H1 (cell line): Measurements from ENCODE around the gene NEDD4L. TPM values are rescaled to one million over a fixed set of nuclear protein-coding genes. Genes with fewer than 3 reads are reported as not detected.
A peak's percentile ranks its signal among the peaks of the same experiment; 100 is the strongest.

Experiments
- CTCF ChIA-PET: fragments of 300-600 bp; sonication (Branson Sonifier 250); formaldehyde crosslinking; loops from one replicate; lab custom pipeline; 2021; ENCODE audit not compliant: partially characterized antibody; lab: Charles Lee
- POLR2A ChIA-PET: fragments of 300-600 bp; sonication (Branson Sonifier 250); formaldehyde crosslinking; loops from one replicate; lab custom pipeline; 2021; ENCODE audit warnings: inconsistent platforms; ENCODE audit not compliant: partially characterized antibody; lab: Charles Lee
- DNase-seq, 2 experiments: peaks; one replicate each; pipeline versions ENCODE4 v3.0.0 to v3.0.0-alpha.2; 2010 to 2022; ENCODE audit warnings: low spot score in 2 of 2, low read depth in 1 of 2, mixed read lengths in 1 of 2
- FAIRE-seq: peaks from 2 replicates; lab custom pipeline; 2011; peaks lifted over from hg19 to GRCh38; lab: Jason Lieb, UNC
- H2AFZ ChIP-seq: 2 replicates; pipeline ENCODE4 v1.8.1; 2012; ENCODE audit warnings: low read length, inconsistent platforms
- H2AK5ac ChIP-seq: 2 replicates; pipeline ENCODE4 v1.6.1; 2013; ENCODE audit warnings: low read depth, low read length
- H2BK120ac ChIP-seq: replicated peaks from 2 replicates; pipeline ENCODE3; 2013; ENCODE audit warnings: low read depth, low read length, inconsistent platforms
- H2BK12ac ChIP-seq: 2 replicates; pipeline ENCODE4 v1.6.1; 2013; ENCODE audit warnings: low read depth, low read length
- H2BK15ac ChIP-seq: 2 replicates; pipeline ENCODE4 v1.6.1; 2013; ENCODE audit warnings: low read length
- H2BK20ac ChIP-seq: 2 replicates; pipeline ENCODE4 v1.6.1; 2013; ENCODE audit warnings: low read length
- H2BK5ac ChIP-seq: 2 replicates; pipeline ENCODE4 v1.6.1; 2013; ENCODE audit warnings: low read depth, low read length
- H3K14ac ChIP-seq: 2 replicates; pipeline ENCODE4 v1.6.1; 2013; ENCODE audit warnings: inconsistent platforms; ENCODE audit not compliant: insufficient read length
- H3K18ac ChIP-seq: 2 replicates; pipeline ENCODE4 v1.6.1; 2013; ENCODE audit warnings: low read length; ENCODE audit errors: extremely low read depth
- H3K23ac ChIP-seq: 2 replicates; pipeline ENCODE4 v1.6.1; 2013; ENCODE audit warnings: inconsistent platforms; ENCODE audit not compliant: insufficient read length
- H3K23me2 ChIP-seq: 2 replicates; pipeline ENCODE4 v1.6.1; 2013; ENCODE audit warnings: low read depth, low read length
- H3K27ac ChIP-seq: 2 replicates; pipeline ENCODE4 v1.6.1; 2011; ENCODE audit warnings: low read depth, low read length, inconsistent platforms
- H3K27me3 ChIP-seq, 4 experiments: replicated peaks in 1 of 4; 1 replicate in 1 of 4; 2 replicates in 3 of 4; pipeline versions ENCODE4 v1.6.1 to v1.8.1; 2011 to 2013; ENCODE audit warnings: low read length in 3 of 4, mild to moderate bottlenecking in 3 of 4, inconsistent platforms in 2 of 4, mixed read lengths in 2 of 4, moderate library complexity in 1 of 4; ENCODE audit not compliant: control insufficient read depth in 3 of 4, insufficient read depth in 3 of 4; ENCODE audit errors: extremely low read depth in 1 of 4
- H3K36me3 ChIP-seq, 4 experiments: 2 replicates each; pipeline versions ENCODE4 v1.6.1 to v1.8.1; 2011 to 2013; ENCODE audit warnings: mild to moderate bottlenecking in 4 of 4, low read length in 3 of 4, moderate library complexity in 2 of 4, control low read depth in 1 of 4, inconsistent platforms in 1 of 4; ENCODE audit not compliant: insufficient read depth in 4 of 4, control insufficient read depth in 2 of 4
- H3K4ac ChIP-seq: replicated peaks from 2 replicates; pipeline ENCODE3; 2013; ENCODE audit warnings: low read length, low read depth, mixed read lengths, inconsistent platforms; ENCODE audit not compliant: insufficient read length
- H3K4me1 ChIP-seq, 4 experiments: replicated peaks in 1 of 4; 1 replicate in 1 of 4; 2 replicates in 3 of 4; pipeline versions ENCODE4 v1.6.1 to v1.8.1; 2011 to 2013; ENCODE audit warnings: low read length in 3 of 4, inconsistent platforms in 2 of 4, mixed read lengths in 1 of 4; ENCODE audit not compliant: insufficient read depth in 4 of 4, control insufficient read depth in 3 of 4
- H3K4me2 ChIP-seq, 2 experiments: 2 replicates each; pipeline versions ENCODE4 v1.6.1 to v1.8.1; 2011 to 2013; ENCODE audit warnings: low read depth in 2 of 2, low read length in 2 of 2, control low read depth in 1 of 2, inconsistent platforms in 1 of 2, mild to moderate bottlenecking in 1 of 2; ENCODE audit not compliant: insufficient read depth in 1 of 2
- H3K4me3 ChIP-seq, 4 experiments: fragments of 200-600, 300-600 bp in 1 of 4; sonication (generic), shearing (Covaris generic), sonication (Bioruptor Twin) in 1 of 4; 2 replicates each; pipeline versions ENCODE4 v1.5.1 to v1.8.1; 2011 to 2016; ENCODE audit warnings: low read length in 4 of 4, low read depth in 3 of 4, control low read depth in 2 of 4, inconsistent platforms in 2 of 4, mild to moderate bottlenecking in 2 of 4, mixed read lengths in 1 of 4, moderate library complexity in 1 of 4; ENCODE audit not compliant: insufficient read depth in 2 of 4; ENCODE audit errors: extremely low read depth in 1 of 4
- H3K56ac ChIP-seq: replicated peaks from 2 replicates; pipeline ENCODE3; 2013; ENCODE audit warnings: low read depth, mild to moderate bottlenecking, mixed read lengths, low read length, inconsistent platforms; ENCODE audit not compliant: insufficient read length
- H3K79me1 ChIP-seq: 2 replicates; pipeline ENCODE4 v1.6.1; 2013; ENCODE audit warnings: low read depth, low read length, control low read depth
- H3K79me2 ChIP-seq, 2 experiments: 2 replicates each; pipeline versions ENCODE4 v1.6.1 to v1.8.1; 2012 to 2013; ENCODE audit warnings: low read length in 2 of 2, mild to moderate bottlenecking in 2 of 2, inconsistent platforms in 1 of 2; ENCODE audit not compliant: insufficient read depth in 2 of 2, control insufficient read depth in 1 of 2
- H3K9ac ChIP-seq, 4 experiments: replicated peaks in 1 of 4; 1 replicate in 1 of 4; 2 replicates in 3 of 4; pipeline versions ENCODE4 v1.6.1 to v1.8.1; 2011 to 2013; ENCODE audit warnings: low read depth in 3 of 4, low read length in 3 of 4, control low read depth in 2 of 4, mild to moderate bottlenecking in 2 of 4, moderate library complexity in 2 of 4, inconsistent platforms in 1 of 4; ENCODE audit errors: extremely low read depth in 1 of 4
- H3K9me3 ChIP-seq, 2 experiments: 2 replicates each; pipeline versions ENCODE4 v1.6.1 to v1.8.1; 2012 to 2013; ENCODE audit warnings: mild to moderate bottlenecking in 2 of 2, moderate library complexity in 2 of 2, control low read depth in 1 of 2, inconsistent platforms in 1 of 2, low read depth in 1 of 2, low read length in 1 of 2, mixed read lengths in 1 of 2; ENCODE audit not compliant: insufficient read depth in 2 of 2
- H4K20me1 ChIP-seq, 2 experiments: replicated peaks in 1 of 2; 2 replicates each; pipeline versions ENCODE3 to v1.8.1; 2011 to 2013; ENCODE audit warnings: inconsistent platforms in 2 of 2, low read length in 2 of 2, mild to moderate bottlenecking in 1 of 2; ENCODE audit not compliant: insufficient read depth in 2 of 2, control insufficient read depth in 1 of 2
- H4K5ac ChIP-seq: 2 replicates; pipeline ENCODE4 v1.6.1; 2013; ENCODE audit warnings: low read length, low read depth, mixed read lengths, inconsistent platforms; ENCODE audit not compliant: insufficient read length
- H4K8ac ChIP-seq: 2 replicates; pipeline ENCODE4 v1.8.0; 2013; ENCODE audit warnings: mild to moderate bottlenecking, moderate library complexity, low read length, inconsistent platforms; ENCODE audit not compliant: insufficient read depth; ENCODE audit errors: extremely low read depth
- H4K91ac ChIP-seq: replicated peaks from 2 replicates; pipeline ENCODE3; 2013; ENCODE audit warnings: low read length, mixed read lengths, inconsistent platforms; ENCODE audit not compliant: insufficient read length
- SIN3A ChIP-seq, 2 experiments: IDR thresholded peaks in 1 of 2; conservative IDR thresholded peaks in 1 of 2; 2 replicates each; pipeline ENCODE4 v1.6.1; 2011 to 2012; ENCODE audit warnings: low read length in 2 of 2, improper control_type of control experiment in 1 of 2, low read depth in 1 of 2, mild to moderate bottlenecking in 1 of 2
- WGBS, 2 experiments: shearing (Covaris generic) in 1 of 2; methylation state at CpG; one replicate each; pipeline versions ENCODE4 v1.1.6 to v1.1.7; 2013 to 2015; ENCODE audit warnings: low lambda C conversion rate in 2 of 2, mixed read lengths in 2 of 2, inconsistent platforms in 1 of 2, low coverage in 1 of 2, missing lambda C conversion rate in 1 of 2; ENCODE audit not compliant: insufficient replicate concordance in 2 of 2, insufficient coverage in 1 of 2, insufficient read length in 1 of 2; ENCODE audit errors: extremely low coverage in 1 of 2, missing lambda C conversion rate in 1 of 2; 5-methylcytosine and 5-hydroxymethylcytosine counted together
- polyA plus RNA-seq, 7 experiments: library from polyadenylated mRNA; depleted of rRNA in 3 of 7; stranded (reverse) in 5 of 7; unstranded in 2 of 7; fragments of >200 nt in 5 of 7; fragments of 200-250 nt in 2 of 7; gene quantifications; 1 replicate in 5 of 7; 2 replicates in 1 of 7; 4 replicates in 1 of 7; pipeline versions ENCODE4 v1.2.1 to v1.2.3, GENCODE V29; 2011 to 2013; ENCODE audit warnings: missing spikeins in 2 of 7, mixed read lengths in 2 of 7
- total RNA-seq: library from RNA; stranded (reverse); fragmentation: NEBNext Ultra II Directional; extraction: Animal tissue kit (Norgen Biotek cat#: 25700); gene quantifications from 2 replicates; pipeline ENCODE4 v1.2.1, GENCODE V29; 2021

Gene NEDD4L
- total and polyA plus RNA-seq, 2 of the 8 experiments (the other 6 are each of a cell fraction or from before 2014, with no cell fraction given), result 37.3 to 69.8 TPM

- Histone ChIP-seq H4K5ac (no peak overlapping the region), H2BK5ac (no peak overlapping the region), H3K23me2 (no peaks in the 10 kb centered on the region; the same call in 1 of the 2 replicates), H3K4ac (no peak overlapping the region), H3K9me3 (no peaks in the 10 kb centered on the region), H2BK20ac (peak overlapping the region; percentile 19; the same call in 1 of the 2 replicates), H2BK120ac (no peak overlapping the region), H2BK12ac (no peak overlapping the region), H2AK5ac (no peak overlapping the region), H3K27ac (no peak overlapping the region), H4K20me1 (no peaks in the 10 kb centered on the region), H3K56ac (no peak overlapping the region), H3K4me1 (peaks cover 10 to 41% (median 30%) of the 10 kb centered on the region in 4 experiments), H3K27me3 (no peaks in the 10 kb centered on the region), H3K18ac (no peak overlapping the region), H3K14ac (no peak overlapping the region), H3K9ac (no peak overlapping the region), H3K4me2 (no peak overlapping the region; a peak in 1 of 4 replicates), H4K8ac (no peak overlapping the region), H2BK15ac (no peak overlapping the region), H3K79me1 (no peaks in the 10 kb centered on the region), H3K23ac (no peak overlapping the region), H3K4me3 (no peak overlapping the region), H3K79me2 (no peaks in the 10 kb centered on the region)
- ChIA-PET POLR2A (no interaction called here), CTCF (interaction anchor here (0.9 to 1.6 kb wide), 4 partner anchors 9 to 24 kb away, joined by 3 to 7 read pairs (median 4); no protein-coding TSS in a partner anchor)
- DNase-seq (no peak), FAIRE-seq (no peak)
- WGBS, 2 experiments, result 73% methylated on average over 4 of the region's 4 CpGs; no CpG with 5 or more reads in 1 of the 2 experiments
- TF ChIP-seq SIN3A (conservative IDR thresholded peaks at IDR 0.05 in 1 of 2, IDR thresholded peaks at IDR 0.05 in 1 of 2; ENCODE audit: low read depth in 1 of 2, low read length in 2 of 2), result no peak
- TF ChIP-seq, all 59 proteins: peak for 0
- H2AFZ ChIP-seq, result no peak overlapping the region
- H4K91ac ChIP-seq, result no peak overlapping the region
- H3K36me3 ChIP-seq, result peaks cover 0 to 9% (median 0%) of the 10 kb centered on the region in 4 experiments; a peak in 2 of 8 replicates
These were observed 293.3 kb downstream of the NEDD4L start for GRCh38 chr18:58337285-58337684.
